Stimulated activated CD4-positive, alpha-beta T cell treated with anti-CD3 and anti-CD28 coated beads, Interleukin-2, amount 100 ng/mL, for 48 hours (primary cell): ENCODE measurements around the gene PADI6.
A peak's percentile ranks its signal among the peaks of the same experiment; 100 is the strongest.

Experiments used
- DNase-seq, 2 donors: peaks; one replicate each; pipeline ENCODE4 v3.0.0-alpha.2; 2020

PADI6 gene

GRCh38 chr1:17436380-17437174, 64.6 kb downstream of the PADI6 start:
- no peak for DNase-seq

GRCh38 chr1:17437260-17437579, 65.2 kb downstream of the PADI6 start:
- DNase-seq = no peak

GRCh38 chr1:17437580-17438317, 65.8 kb downstream of the PADI6 start:
- DNase-seq = peak; percentile 41 to 56

GRCh38 chr1:17438318-17439249, 66.6 kb downstream of the PADI6 start:
- peak; percentile 63 to 69 for DNase-seq

- peak; percentile 60 to 66 for DNase-seq
These were observed 67.5 kb downstream of the PADI6 start, which contains the start of gene RCC2 for GRCh38 chr1:17439250-17440073. Gene RCC2, minus strand, starts transcription at chr1:17439677. Its CDS starts 1,163 bp downstream, at chr1:17438514.

GRCh38 chr1:17440074-17440826, 68.3 kb downstream of the PADI6 start:
- DNase-seq = no peak

- DNase-seq = no peak
These were observed 68.8 kb downstream of the PADI6 start for GRCh38 chr1:17440827-17441168.

- DNase-seq = no peak
These were observed 69.4 kb downstream of the PADI6 start for GRCh38 chr1:17441265-17441992.

GRCh38 chr1:17441993-17442357, 70.0 kb downstream of the PADI6 start:
- DNase-seq = no peak

- no peak for DNase-seq
These were observed 70.8 kb downstream of the PADI6 start for GRCh38 chr1:17442841-17443240.

GRCh38 chr1:17447501-17447992, 75.6 kb downstream of the PADI6 start:
- DNase-seq = no peak
